ENCODE data around the gene DENND1A.
"Not testable (repeated sequence)": the region's sequence is repeated elsewhere in the genome, so short reads cannot be mapped to it uniquely, and the experiment has no call there.

Gene DENND1A

GRCh38 chr9:123348317-123348992 lies 581.5 kb downstream of the DENND1A start:
- DNase-seq = no peak

- no peak for DNase-seq
These were observed 582.5 kb downstream of the DENND1A start for GRCh38 chr9:123347289-123348060.

GRCh38 chr9:123346826-123347225 lies 583.1 kb downstream of the DENND1A start:
- no peak for DNase-seq

- no peak for DNase-seq
These were observed 583.9 kb downstream of the DENND1A start for GRCh38 chr9:123346026-123346425.

- no peak for DNase-seq
These were observed 584.4 kb downstream of the DENND1A start for GRCh38 chr9:123345567-123345955.

GRCh38 chr9:123344192-123344949 lies 585.6 kb downstream of the DENND1A start:
- no peak for DNase-seq

- DNase-seq = no peak
These were observed 586.3 kb downstream of the DENND1A start for GRCh38 chr9:123343443-123344191.

- no peak for DNase-seq
These were observed 587.7 kb downstream of the DENND1A start for GRCh38 chr9:123342247-123342646.

GRCh38 chr9:123341816-123342215 lies 588.1 kb downstream of the DENND1A start:
- DNase-seq = no peak

- peak in 8 of 14 donors; percentile 15 to 61 (median 35) for DNase-seq
These were observed 590.0 kb downstream of the DENND1A start for GRCh38 chr9:123339666-123340510.

GRCh38 chr9:123338710-123339665 lies 590.9 kb downstream of the DENND1A start:
- DNase-seq = no peak

- DNase-seq = no peak
These were observed 592.0 kb downstream of the DENND1A start for GRCh38 chr9:123337971-123338370.

- DNase-seq = no peak
These were observed 593.0 kb downstream of the DENND1A start for GRCh38 chr9:123336959-123337358.

GRCh38 chr9:123336449-123336848 lies 593.5 kb downstream of the DENND1A start:
- no peak for DNase-seq

GRCh38 chr9:123335986-123336329 lies 594.0 kb downstream of the DENND1A start:
- no peak for DNase-seq

- peak in 1 of 14 donors; percentile 12 for DNase-seq
These were observed 594.5 kb downstream of the DENND1A start for GRCh38 chr9:123335193-123335985.

GRCh38 chr9:123334639-123335038 lies 595.3 kb downstream of the DENND1A start:
- no peak for DNase-seq

GRCh38 chr9:123333058-123333669 lies 596.8 kb downstream of the DENND1A start:
- not testable (repeated sequence) for DNase-seq

All from C1 segment of cervical spinal cord (tissue), 14 donors.